Progenitor cell of endocrine pancreas (in vitro differentiated cells): ENCODE data around the gene SLF2. TPM values are rescaled to one million over a fixed set of nuclear protein-coding genes. Genes with fewer than 3 reads are reported as not detected.

Source experiments
- DNase-seq: peaks from one replicate; pipeline ENCODE4 v3.0.0; 2021; ENCODE audit warnings: low spot score; ENCODE audit not compliant: unreplicated experiment
- H3K27ac Mint-ChIP-seq: 2 replicates; pipeline ENCODE4 v1.8.0; 2021; ENCODE audit warnings: mild to moderate bottlenecking, moderate library complexity, mixed read lengths
- H3K27me3 Mint-ChIP-seq: 2 replicates; pipeline ENCODE4 v1.8.0; 2021; ENCODE audit warnings: mixed read lengths
- H3K36me3 Mint-ChIP-seq: 2 replicates; pipeline ENCODE4 v1.8.0; 2022; ENCODE audit warnings: mixed read lengths; ENCODE audit not compliant: insufficient read depth
- H3K4me1 Mint-ChIP-seq: 2 replicates; pipeline ENCODE4 v1.8.0; 2021; ENCODE audit warnings: low read depth, mixed read lengths
- H3K4me3 Mint-ChIP-seq: 2 replicates; pipeline ENCODE4 v1.8.0; 2021; ENCODE audit warnings: low read depth, mild to moderate bottlenecking, moderate library complexity, mixed read lengths
- H3K9me3 Mint-ChIP-seq: 2 replicates; pipeline ENCODE4 v1.8.0; 2021; ENCODE audit warnings: low read depth, mixed read lengths
- CTCF ChIP-seq: fragments of 200-600 bp; sonication (generic); IDR thresholded peaks from one replicate; pipeline ENCODE4 v1.5.0; 2021; ENCODE audit warnings: antibody characterized with exemption, mild to moderate bottlenecking; ENCODE audit not compliant: unreplicated experiment
- total RNA-seq: library from RNA; stranded (reverse); gene quantifications from 2 replicates; pipeline ENCODE4 v1.2.1, GENCODE V29; 2021

SLF2 gene
- total RNA-seq, 1 donor from 2014 or later = 31.8 TPM

- Mint-ChIP-seq H3K4me3 (no peak overlapping the region), H3K27ac (no peak overlapping the region), H3K27me3 (no peaks in the 10 kb centered on the region), H3K4me1 (peaks cover 7% of the 10 kb centered on the region), H3K9me3 (no peaks in the 10 kb centered on the region), H3K36me3 (peaks cover 22% of the 10 kb centered on the region)
- DNase-seq = no peak
- no peak for TF ChIP-seq CTCF
Observed at GRCh38 chr10:100977436-100977835, 64.7 kb downstream of the SLF2 start.

- no peaks in the 10 kb centered on the region for H3K9me3 Mint-ChIP-seq
- no peaks in the 10 kb centered on the region for H3K27me3 Mint-ChIP-seq
- DNase-seq = no peak
- TF ChIP-seq CTCF = no peak
- peaks cover 3% of the 10 kb centered on the region for H3K4me1 Mint-ChIP-seq
- H3K4me3 Mint-ChIP-seq = no peak overlapping the region
- H3K36me3 Mint-ChIP-seq = peaks cover 23% of the 10 kb centered on the region
- H3K27ac Mint-ChIP-seq = no peak overlapping the region
Observed at GRCh38 chr10:100978121-100978900, 65.5 kb downstream of the SLF2 start.

GRCh38 chr10:100978901-100979195, 66.1 kb downstream of the SLF2 start:
- H3K27me3 Mint-ChIP-seq = no peaks in the 10 kb centered on the region
- H3K4me1 Mint-ChIP-seq = peaks cover 3% of the 10 kb centered on the region
- no peaks in the 10 kb centered on the region for H3K9me3 Mint-ChIP-seq
- no peak for TF ChIP-seq CTCF
- no peak overlapping the region for H3K27ac Mint-ChIP-seq
- no peak for DNase-seq
- no peak overlapping the region for H3K4me3 Mint-ChIP-seq
- H3K36me3 Mint-ChIP-seq = peaks cover 20% of the 10 kb centered on the region

GRCh38 chr10:100979791-100980272, 67.1 kb downstream of the SLF2 start:
- Mint-ChIP-seq H3K9me3 (no peaks in the 10 kb centered on the region), H3K27me3 (no peaks in the 10 kb centered on the region), H3K4me3 (no peak overlapping the region), H3K27ac (no peak overlapping the region), H3K4me1 (peaks cover 3% of the 10 kb centered on the region), H3K36me3 (peaks cover 20% of the 10 kb centered on the region)
- DNase-seq = no peak
- TF ChIP-seq CTCF = no peak

- no peak for TF ChIP-seq CTCF
- Mint-ChIP-seq H3K4me3 (no peak overlapping the region), H3K4me1 (peaks cover 3% of the 10 kb centered on the region), H3K27ac (no peak overlapping the region), H3K36me3 (peaks cover 20% of the 10 kb centered on the region), H3K27me3 (no peaks in the 10 kb centered on the region), H3K9me3 (no peaks in the 10 kb centered on the region)
- DNase-seq = no peak
Observed at GRCh38 chr10:100980311-100980710, 67.5 kb downstream of the SLF2 start.
